ENCODE data around the gene TDRD12.
"Not testable (repeated sequence)": the region's sequence is repeated elsewhere in the genome, so short reads cannot be mapped to it uniquely, and the experiment has no call there.

TDRD12 gene

GRCh38 chr19:32771596-32771995, 52.0 kb downstream of the TDRD12 start:
- Histone ChIP-seq H3K36me3 (ENCODE audit: control insufficient read depth, insufficient read depth, low read length) (no peaks in the 10 kb centered on the region), H3K9me3 (ENCODE audit: control insufficient read depth, low read length) (no peaks in the 10 kb centered on the region), H3K4me3 (ENCODE audit: insufficient read depth, low read depth, low read length, poor library complexity, severe bottlenecking) (no peak overlapping the region), H3K27me3 (replicated peaks; ENCODE audit: control insufficient read depth, insufficient read depth, low read length, poor library complexity, severe bottlenecking) (no peaks in the 10 kb centered on the region), H3K27ac (ENCODE audit: insufficient read depth, low read length, poor library complexity, severe bottlenecking) (no peak overlapping the region), H3K4me1 (ENCODE audit: control insufficient read depth, insufficient read depth, low read length, poor library complexity, severe bottlenecking) (no peaks in the 10 kb centered on the region)
- DNase-seq, result no peak

GRCh38 chr19:32773126-32773525, 53.6 kb downstream of the TDRD12 start:
- Histone ChIP-seq H3K9me3 (ENCODE audit: control insufficient read depth, low read length) (no peaks in the 10 kb centered on the region), H3K4me1 (ENCODE audit: control insufficient read depth, insufficient read depth, low read length, poor library complexity, severe bottlenecking) (no peaks in the 10 kb centered on the region), H3K27ac (ENCODE audit: insufficient read depth, low read length, poor library complexity, severe bottlenecking) (no peak overlapping the region), H3K36me3 (ENCODE audit: control insufficient read depth, insufficient read depth, low read length) (no peaks in the 10 kb centered on the region), H3K4me3 (ENCODE audit: insufficient read depth, low read depth, low read length, poor library complexity, severe bottlenecking) (no peak overlapping the region), H3K27me3 (replicated peaks; ENCODE audit: control insufficient read depth, insufficient read depth, low read length, poor library complexity, severe bottlenecking) (no peaks in the 10 kb centered on the region)
- DNase-seq, result no peak

GRCh38 chr19:32779082-32779481, 59.5 kb downstream of the TDRD12 start:
- Histone ChIP-seq H3K4me1 (ENCODE audit: control insufficient read depth, insufficient read depth, low read length, poor library complexity, severe bottlenecking) (no peaks in the 10 kb centered on the region), H3K27me3 (replicated peaks; ENCODE audit: control insufficient read depth, insufficient read depth, low read length, poor library complexity, severe bottlenecking) (no peaks in the 10 kb centered on the region), H3K36me3 (ENCODE audit: control insufficient read depth, insufficient read depth, low read length) (no peaks in the 10 kb centered on the region), H3K27ac (ENCODE audit: insufficient read depth, low read length, poor library complexity, severe bottlenecking) (no peak overlapping the region), H3K9me3 (ENCODE audit: control insufficient read depth, low read length) (no peaks in the 10 kb centered on the region), H3K4me3 (ENCODE audit: insufficient read depth, low read depth, low read length, poor library complexity, severe bottlenecking) (no peak overlapping the region)
- no peak for DNase-seq

GRCh38 chr19:32781280-32781679, 61.7 kb downstream of the TDRD12 start:
- Histone ChIP-seq H3K4me3 (ENCODE audit: insufficient read depth, low read depth, low read length, poor library complexity, severe bottlenecking) (no peak overlapping the region), H3K27me3 (replicated peaks; ENCODE audit: control insufficient read depth, insufficient read depth, low read length, poor library complexity, severe bottlenecking) (no peaks in the 10 kb centered on the region), H3K36me3 (ENCODE audit: control insufficient read depth, insufficient read depth, low read length) (no peaks in the 10 kb centered on the region), H3K9me3 (ENCODE audit: control insufficient read depth, low read length) (no peaks in the 10 kb centered on the region), H3K27ac (ENCODE audit: insufficient read depth, low read length, poor library complexity, severe bottlenecking) (no peak overlapping the region), H3K4me1 (ENCODE audit: control insufficient read depth, insufficient read depth, low read length, poor library complexity, severe bottlenecking) (no peaks in the 10 kb centered on the region)
- no peak for DNase-seq

- H3K9me3 ChIP-seq (ENCODE audit: control insufficient read depth, low read length); H3K4me3 ChIP-seq (ENCODE audit: insufficient read depth, low read depth, low read length, poor library complexity, severe bottlenecking); H3K27ac ChIP-seq (ENCODE audit: insufficient read depth, low read length, poor library complexity, severe bottlenecking); H3K27me3 ChIP-seq (replicated peaks; ENCODE audit: control insufficient read depth, insufficient read depth, low read length, poor library complexity, severe bottlenecking); H3K36me3 ChIP-seq (ENCODE audit: control insufficient read depth, insufficient read depth, low read length); H3K4me1 ChIP-seq (ENCODE audit: control insufficient read depth, insufficient read depth, low read length, poor library complexity, severe bottlenecking); DNase-seq: not testable (repeated sequence)
Measured at GRCh38 chr19:32782089-32782488, 62.5 kb downstream of the TDRD12 start.

GRCh38 chr19:32787161-32787813, 67.7 kb downstream of the TDRD12 start:
- not testable (repeated sequence) for DNase-seq; H3K27ac ChIP-seq (ENCODE audit: insufficient read depth, low read length, poor library complexity, severe bottlenecking); H3K4me1 ChIP-seq (ENCODE audit: control insufficient read depth, insufficient read depth, low read length, poor library complexity, severe bottlenecking); H3K9me3 ChIP-seq (ENCODE audit: control insufficient read depth, low read length); H3K4me3 ChIP-seq (ENCODE audit: insufficient read depth, low read depth, low read length, poor library complexity, severe bottlenecking); H3K36me3 ChIP-seq (ENCODE audit: control insufficient read depth, insufficient read depth, low read length); H3K27me3 ChIP-seq (replicated peaks; ENCODE audit: control insufficient read depth, insufficient read depth, low read length, poor library complexity, severe bottlenecking)

GRCh38 chr19:32787895-32788294, 68.3 kb downstream of the TDRD12 start:
- H3K27me3 ChIP-seq (replicated peaks; ENCODE audit: control insufficient read depth, insufficient read depth, low read length, poor library complexity, severe bottlenecking); H3K27ac ChIP-seq (ENCODE audit: insufficient read depth, low read length, poor library complexity, severe bottlenecking); H3K4me1 ChIP-seq (ENCODE audit: control insufficient read depth, insufficient read depth, low read length, poor library complexity, severe bottlenecking); H3K4me3 ChIP-seq (ENCODE audit: insufficient read depth, low read depth, low read length, poor library complexity, severe bottlenecking); H3K9me3 ChIP-seq (ENCODE audit: control insufficient read depth, low read length); DNase-seq; H3K36me3 ChIP-seq (ENCODE audit: control insufficient read depth, insufficient read depth, low read length): not testable (repeated sequence)

- Histone ChIP-seq H3K27ac (ENCODE audit: insufficient read depth, low read length, poor library complexity, severe bottlenecking) (no peak overlapping the region), H3K27me3 (replicated peaks; ENCODE audit: control insufficient read depth, insufficient read depth, low read length, poor library complexity, severe bottlenecking) (no peaks in the 10 kb centered on the region), H3K9me3 (ENCODE audit: control insufficient read depth, low read length) (no peaks in the 10 kb centered on the region), H3K36me3 (ENCODE audit: control insufficient read depth, insufficient read depth, low read length) (no peaks in the 10 kb centered on the region), H3K4me1 (ENCODE audit: control insufficient read depth, insufficient read depth, low read length, poor library complexity, severe bottlenecking) (peaks cover 7% of the 10 kb centered on the region), H3K4me3 (ENCODE audit: insufficient read depth, low read depth, low read length, poor library complexity, severe bottlenecking) (no peak overlapping the region)
- no peak for DNase-seq
Measured at GRCh38 chr19:32789429-32789828, 69.9 kb downstream of the TDRD12 start.

GRCh38 chr19:32798201-32798600, 78.6 kb downstream of the TDRD12 start:
- Histone ChIP-seq H3K4me3 (ENCODE audit: insufficient read depth, low read depth, low read length, poor library complexity, severe bottlenecking) (no peak overlapping the region), H3K4me1 (ENCODE audit: control insufficient read depth, insufficient read depth, low read length, poor library complexity, severe bottlenecking) (peaks cover 25% of the 10 kb centered on the region), H3K36me3 (ENCODE audit: control insufficient read depth, insufficient read depth, low read length) (no peaks in the 10 kb centered on the region), H3K27ac (ENCODE audit: insufficient read depth, low read length, poor library complexity, severe bottlenecking) (no peak overlapping the region), H3K9me3 (ENCODE audit: control insufficient read depth, low read length) (no peaks in the 10 kb centered on the region), H3K27me3 (replicated peaks; ENCODE audit: control insufficient read depth, insufficient read depth, low read length, poor library complexity, severe bottlenecking) (no peaks in the 10 kb centered on the region)
- DNase-seq, result no peak

GRCh38 chr19:32800191-32800590, 80.6 kb downstream of the TDRD12 start:
- DNase-seq, result no peak
- H3K4me1 ChIP-seq (ENCODE audit: control insufficient read depth, insufficient read depth, low read length, poor library complexity, severe bottlenecking), result peaks cover 11% of the 10 kb centered on the region
- H3K27ac ChIP-seq (ENCODE audit: insufficient read depth, low read length, poor library complexity, severe bottlenecking), result no peak overlapping the region
- H3K9me3 ChIP-seq (ENCODE audit: control insufficient read depth, low read length), result no peaks in the 10 kb centered on the region
- no peaks in the 10 kb centered on the region for H3K27me3 ChIP-seq (replicated peaks; ENCODE audit: control insufficient read depth, insufficient read depth, low read length, poor library complexity, severe bottlenecking)
- no peak overlapping the region for H3K4me3 ChIP-seq (ENCODE audit: insufficient read depth, low read depth, low read length, poor library complexity, severe bottlenecking)
- no peaks in the 10 kb centered on the region for H3K36me3 ChIP-seq (ENCODE audit: control insufficient read depth, insufficient read depth, low read length)
